Hindlimb muscle (tissue), 1 donor: ENCODE measurements around the gene OTUB2. TPM values are rescaled to one million over a fixed set of nuclear protein-coding genes. Genes with fewer than 3 reads are reported as not detected.

Experiments used
- DNase-seq: peaks from one replicate; pipeline ENCODE4 v3.0.0-alpha.2; 2013
- polyA plus RNA-seq: library from polyadenylated mRNA; unstranded; fragments of 120-200 nt; gene quantifications from one replicate; pipeline ENCODE4 v1.2.1, GENCODE V29; 2013; ENCODE audit not compliant: insufficient read length

OTUB2 gene
- polyA plus RNA-seq, 1 donor: 0.67 TPM

- no peak for DNase-seq
Measured at GRCh38 chr14:93997082-93997481, 29.1 kb upstream of the OTUB2 start, which contains the start of gene CCDC197. Gene CCDC197 (plus strand): TSS chr14:93997301. CDS start chr14:93998132, 831 bp downstream.

GRCh38 chr14:93997916-93998870 lies 27.9 kb upstream of the OTUB2 start:
- DNase-seq: no peak

- DNase-seq: no peak
Measured at GRCh38 chr14:93998871-93999403, 27.2 kb upstream of the OTUB2 start.

- DNase-seq: no peak
Measured at GRCh38 chr14:93999573-93999972, 26.6 kb upstream of the OTUB2 start.

- DNase-seq: no peak
Measured at GRCh38 chr14:94000267-94000666, 25.9 kb upstream of the OTUB2 start.

- no peak for DNase-seq
Measured at GRCh38 chr14:94001016-94001415, 25.1 kb upstream of the OTUB2 start.

- DNase-seq: peak; percentile 65
Measured at GRCh38 chr14:94001501-94002396, 24.4 kb upstream of the OTUB2 start.

- no peak for DNase-seq
Measured at GRCh38 chr14:94003397-94003796, 22.7 kb upstream of the OTUB2 start.

- no peak for DNase-seq
Measured at GRCh38 chr14:94004015-94004414, 22.1 kb upstream of the OTUB2 start.

GRCh38 chr14:94005324-94006073 lies 20.6 kb upstream of the OTUB2 start:
- no peak for DNase-seq

- no peak for DNase-seq
Measured at GRCh38 chr14:94008234-94008633, 17.9 kb upstream of the OTUB2 start.

- DNase-seq: no peak
Measured at GRCh38 chr14:94009767-94010166, 16.4 kb upstream of the OTUB2 start.

GRCh38 chr14:94010625-94011024 lies 15.5 kb upstream of the OTUB2 start:
- no peak for DNase-seq

- no peak for DNase-seq
Measured at GRCh38 chr14:94011795-94012194, 14.3 kb upstream of the OTUB2 start.

- DNase-seq: no peak
Measured at GRCh38 chr14:94014382-94014781, 11.8 kb upstream of the OTUB2 start.

GRCh38 chr14:94015223-94015622 lies 10.9 kb upstream of the OTUB2 start:
- DNase-seq: no peak

- DNase-seq: no peak
Measured at GRCh38 chr14:94016446-94016976, 9.6 kb upstream of the OTUB2 start.

GRCh38 chr14:94018308-94018707 lies 7.8 kb upstream of the OTUB2 start:
- DNase-seq: no peak

- no peak for DNase-seq
Measured at GRCh38 chr14:94019329-94019728, 6.8 kb upstream of the OTUB2 start.

GRCh38 chr14:94020267-94020666 lies 5.9 kb upstream of the OTUB2 start:
- DNase-seq: no peak

GRCh38 chr14:94021001-94021400 lies 5.1 kb upstream of the OTUB2 start:
- DNase-seq: no peak
